Measurements from ENCODE around the gene SATB1. TPM values are rescaled to one million over a fixed set of nuclear protein-coding genes. Genes with fewer than 3 reads are reported as not detected.

The SATB1 gene
- total and polyA plus RNA-seq, 7 donors = 5.5 to 135 (median 56.7) TPM

- intact Hi-C loops (cut with DNase I) = no loop called here
- Histone ChIP-seq H3K9me3 (no peaks in the 10 kb centered on the region), H3K4me3 (no peak overlapping the region), H3K36me3 (peaks cover 0 to 53% (median 10%) of the 10 kb centered on the region in 4 donors), H3K27me3 (no peaks in the 10 kb centered on the region), H3K4me1 (peaks cover 0 to 36% (median 16%) of the 10 kb centered on the region in 4 donors), H3K27ac (no peak overlapping the region)
- WGBS, 2 donors = 88 to 97% methylated on average over 9 of the region's 9 CpGs
- no peak for DNase-seq
- TF ChIP-seq POLR2A (IDR thresholded peaks at IDR 0.05) (no peak), POLR2AphosphoS5 (IDR thresholded peaks at IDR 0.05) (no peak), CTCF (IDR thresholded peaks at IDR 0.05) (no peak), EP300 (IDR thresholded peaks at IDR 0.05) (no peak)
Observed at GRCh38 chr3:18415167-18415566, 10.0 kb downstream of the SATB1 start.

- H3K27me3 ChIP-seq = no peaks in the 10 kb centered on the region
- H3K4me3 ChIP-seq = no peak overlapping the region
- intact Hi-C loops (cut with DNase I) = no loop called here
- no peak for DNase-seq
- no peaks in the 10 kb centered on the region for H3K9me3 ChIP-seq
- H3K4me1 ChIP-seq = peaks cover 0 to 11% (median under 1%) of the 10 kb centered on the region in 4 donors
- peaks cover 0 to 53% (median 10%) of the 10 kb centered on the region in 4 donors for H3K36me3 ChIP-seq
- H3K27ac ChIP-seq = no peak overlapping the region
- no peak for TF ChIP-seq EP300 (IDR thresholded peaks at IDR 0.05)
- no peak for TF ChIP-seq CTCF (IDR thresholded peaks at IDR 0.05)
- TF ChIP-seq POLR2A (IDR thresholded peaks at IDR 0.05) = no peak
- TF ChIP-seq POLR2AphosphoS5 (IDR thresholded peaks at IDR 0.05) = no peak
Observed at GRCh38 chr3:18412684-18413083, 12.5 kb downstream of the SATB1 start.

- Histone ChIP-seq H3K4me3 (no peak overlapping the region), H3K36me3 (peaks cover 0 to 42% (median 11%) of the 10 kb centered on the region in 4 donors), H3K4me1 (no peaks in the 10 kb centered on the region), H3K27ac (no peak overlapping the region), H3K27me3 (no peaks in the 10 kb centered on the region), H3K9me3 (no peaks in the 10 kb centered on the region)
- TF ChIP-seq CTCF (IDR thresholded peaks at IDR 0.05) (no peak), POLR2AphosphoS5 (IDR thresholded peaks at IDR 0.05) (no peak), POLR2A (IDR thresholded peaks at IDR 0.05) (no peak), EP300 (IDR thresholded peaks at IDR 0.05) (no peak)
- intact Hi-C loops (cut with DNase I) = no loop called here
- WGBS, 2 donors = 67 to 70% methylated on average over 2 of the region's 2 CpGs
- no peak for DNase-seq
Observed at GRCh38 chr3:18411541-18411940, 13.6 kb downstream of the SATB1 start.

GRCh38 chr3:18410205-18410604 is 14.9 kb downstream of the SATB1 start:
- no peak for DNase-seq
- H3K4me1 ChIP-seq = peaks cover 0 to 3% (median 0%) of the 10 kb centered on the region in 4 donors
- peaks cover 0 to 29% (median 7%) of the 10 kb centered on the region in 4 donors for H3K36me3 ChIP-seq
- no peak overlapping the region for H3K4me3 ChIP-seq
- no peaks in the 10 kb centered on the region for H3K9me3 ChIP-seq
- H3K27me3 ChIP-seq = no peaks in the 10 kb centered on the region
- no peak overlapping the region for H3K27ac ChIP-seq
- TF ChIP-seq CTCF (IDR thresholded peaks at IDR 0.05) (no peak), EP300 (IDR thresholded peaks at IDR 0.05) (no peak)
- intact Hi-C loops (cut with DNase I) = no loop called here
- 79 to 87% methylated on average over 6 of the region's 6 CpGs for WGBS, 2 donors

GRCh38 chr3:18409266-18409665 is 15.9 kb downstream of the SATB1 start:
- Histone ChIP-seq H3K36me3 (peaks cover 0 to 21% (median 1%) of the 10 kb centered on the region in 4 donors), H3K4me1 (peaks cover 0 to 9% (median 0%) of the 10 kb centered on the region in 4 donors), H3K9me3 (no peaks in the 10 kb centered on the region), H3K27ac (no peak overlapping the region), H3K27me3 (no peaks in the 10 kb centered on the region), H3K4me3 (no peak overlapping the region)
- intact Hi-C loops (cut with DNase I) = no loop called here
- TF ChIP-seq EP300 (IDR thresholded peaks at IDR 0.05) (no peak), POLR2AphosphoS5 (IDR thresholded peaks at IDR 0.05) (no peak), POLR2A (IDR thresholded peaks at IDR 0.05) (no peak)
- WGBS, 2 donors = 76 to 89% methylated on average over 2 of the region's 2 CpGs
- no peak for DNase-seq
